Bronchial epithelial cell (primary cell): ENCODE data around the gene ALPL. TPM values are rescaled to one million over a fixed set of nuclear protein-coding genes. Genes with fewer than 3 reads are reported as not detected.
"Not testable (repeated sequence)": the region's sequence is repeated elsewhere in the genome, so short reads cannot be mapped to it uniquely, and the experiment has no call there.

Experiments
- DNase-seq: peaks from one replicate; pipeline ENCODE4 v3.0.0-alpha.2; 2010; ENCODE audit warnings: low read depth
- FAIRE-seq: peaks from 2 replicates; lab custom pipeline; 2011; peaks lifted over from hg19 to GRCh38; lab: Jason Lieb, UNC
- H3K27me3 ChIP-seq: 2 replicates; pipeline ENCODE4 v1.5.1; 2011; ENCODE audit warnings: low read length; ENCODE audit not compliant: control insufficient read depth, insufficient read depth
- H3K36me3 ChIP-seq: 2 replicates; pipeline ENCODE4 v1.5.1; 2011; ENCODE audit warnings: low read length; ENCODE audit not compliant: control insufficient read depth, insufficient read depth
- H3K4me3 ChIP-seq: 2 replicates; pipeline ENCODE4 v1.5.1; 2011; ENCODE audit warnings: mild to moderate bottlenecking, low read depth, low read length, control low read depth
- total RNA-seq: library from RNA; depleted of rRNA; stranded (reverse); fragments of >200 nt; gene quantifications from 2 replicates; pipeline ENCODE4 v1.2.1, GENCODE V29; 2014
- TF ChIP-seq, protein P1 (sequence below): IDR thresholded peaks from 2 replicates; pipeline ENCODE4 v1.5.1; 2011; ENCODE audit warnings: mild to moderate bottlenecking, moderate library complexity, low read length, control low read depth, inconsistent platforms; ENCODE audit not compliant: insufficient read depth, severe bottlenecking

Gene ALPL
- total RNA-seq, 1 donor from 2014 or later: not detected

DNA sequence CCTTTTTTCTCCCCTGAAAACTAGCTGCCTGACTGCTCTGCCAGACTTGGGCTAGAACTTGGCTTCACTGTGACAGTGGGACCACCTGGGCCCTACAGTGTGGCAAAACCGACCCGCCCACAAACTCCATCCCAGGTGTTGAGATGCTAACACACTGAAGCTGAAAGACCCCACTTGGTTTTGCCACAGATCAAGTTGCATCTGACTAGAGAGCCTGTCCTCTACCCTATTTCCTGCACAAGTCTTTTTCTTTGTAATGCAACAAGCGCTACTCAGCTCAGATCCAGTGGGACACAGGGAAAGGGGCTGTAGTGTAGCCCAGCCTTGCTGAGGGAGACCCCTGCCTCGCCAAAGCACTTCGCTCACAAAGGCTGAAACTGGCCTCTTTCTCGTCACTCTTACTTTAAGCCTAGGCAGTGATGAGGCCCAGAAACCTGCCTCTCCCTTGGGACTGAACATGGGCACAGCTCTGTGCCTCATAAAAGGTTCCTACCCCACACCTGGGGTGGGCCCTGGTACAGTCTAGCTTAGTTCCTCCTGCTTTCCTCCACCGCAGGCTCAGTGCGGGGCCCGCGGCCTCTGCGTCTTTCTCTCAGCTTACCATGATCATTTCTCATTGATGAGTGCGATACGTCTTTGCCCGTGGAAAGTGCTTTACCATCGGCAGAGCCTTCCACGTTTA is 9.7 kb downstream of the ALPL start:
- FAIRE-seq (no peak), DNase-seq (no peak)
- Histone ChIP-seq H3K36me3 (no peaks in the 10 kb centered on the region), H3K27me3 (no peaks in the 10 kb centered on the region), H3K4me3 (no peak overlapping the region)
- TF ChIP-seq, protein P1, sequence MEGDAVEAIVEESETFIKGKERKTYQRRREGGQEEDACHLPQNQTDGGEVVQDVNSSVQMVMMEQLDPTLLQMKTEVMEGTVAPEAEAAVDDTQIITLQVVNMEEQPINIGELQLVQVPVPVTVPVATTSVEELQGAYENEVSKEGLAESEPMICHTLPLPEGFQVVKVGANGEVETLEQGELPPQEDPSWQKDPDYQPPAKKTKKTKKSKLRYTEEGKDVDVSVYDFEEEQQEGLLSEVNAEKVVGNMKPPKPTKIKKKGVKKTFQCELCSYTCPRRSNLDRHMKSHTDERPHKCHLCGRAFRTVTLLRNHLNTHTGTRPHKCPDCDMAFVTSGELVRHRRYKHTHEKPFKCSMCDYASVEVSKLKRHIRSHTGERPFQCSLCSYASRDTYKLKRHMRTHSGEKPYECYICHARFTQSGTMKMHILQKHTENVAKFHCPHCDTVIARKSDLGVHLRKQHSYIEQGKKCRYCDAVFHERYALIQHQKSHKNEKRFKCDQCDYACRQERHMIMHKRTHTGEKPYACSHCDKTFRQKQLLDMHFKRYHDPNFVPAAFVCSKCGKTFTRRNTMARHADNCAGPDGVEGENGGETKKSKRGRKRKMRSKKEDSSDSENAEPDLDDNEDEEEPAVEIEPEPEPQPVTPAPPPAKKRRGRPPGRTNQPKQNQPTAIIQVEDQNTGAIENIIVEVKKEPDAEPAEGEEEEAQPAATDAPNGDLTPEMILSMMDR: no peak

DNA sequence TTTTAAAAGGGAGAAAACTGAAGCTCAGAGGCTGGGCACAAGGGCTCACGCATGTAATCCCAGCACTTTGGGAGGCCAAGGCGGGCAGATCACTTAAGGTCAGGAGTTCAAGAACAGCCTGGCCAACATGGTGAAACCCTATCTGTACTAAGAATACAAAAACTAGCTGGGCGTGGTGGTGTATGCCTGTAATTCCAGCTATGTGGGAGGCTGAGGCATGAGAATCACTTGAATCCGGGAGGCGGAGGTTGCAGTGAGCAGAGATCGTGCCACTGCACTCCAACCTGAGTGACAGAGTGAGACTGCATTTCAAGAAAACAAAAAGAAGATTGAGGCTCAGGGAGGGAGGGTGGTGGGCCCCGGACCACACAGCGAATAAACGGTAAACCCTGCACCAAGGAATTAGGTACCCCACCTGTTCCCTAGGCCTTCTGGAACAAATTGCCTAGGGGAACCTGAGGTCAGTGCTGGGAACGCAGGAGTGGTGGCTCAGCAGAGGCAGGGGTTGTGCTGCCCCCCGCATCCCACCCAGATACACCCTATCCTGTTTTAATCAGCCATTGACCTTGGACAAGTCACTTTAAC is 10.4 kb downstream of the ALPL start:
- not testable (repeated sequence) for H3K4me3 ChIP-seq, H3K36me3 ChIP-seq, FAIRE-seq, DNase-seq, H3K27me3 ChIP-seq

DNA sequence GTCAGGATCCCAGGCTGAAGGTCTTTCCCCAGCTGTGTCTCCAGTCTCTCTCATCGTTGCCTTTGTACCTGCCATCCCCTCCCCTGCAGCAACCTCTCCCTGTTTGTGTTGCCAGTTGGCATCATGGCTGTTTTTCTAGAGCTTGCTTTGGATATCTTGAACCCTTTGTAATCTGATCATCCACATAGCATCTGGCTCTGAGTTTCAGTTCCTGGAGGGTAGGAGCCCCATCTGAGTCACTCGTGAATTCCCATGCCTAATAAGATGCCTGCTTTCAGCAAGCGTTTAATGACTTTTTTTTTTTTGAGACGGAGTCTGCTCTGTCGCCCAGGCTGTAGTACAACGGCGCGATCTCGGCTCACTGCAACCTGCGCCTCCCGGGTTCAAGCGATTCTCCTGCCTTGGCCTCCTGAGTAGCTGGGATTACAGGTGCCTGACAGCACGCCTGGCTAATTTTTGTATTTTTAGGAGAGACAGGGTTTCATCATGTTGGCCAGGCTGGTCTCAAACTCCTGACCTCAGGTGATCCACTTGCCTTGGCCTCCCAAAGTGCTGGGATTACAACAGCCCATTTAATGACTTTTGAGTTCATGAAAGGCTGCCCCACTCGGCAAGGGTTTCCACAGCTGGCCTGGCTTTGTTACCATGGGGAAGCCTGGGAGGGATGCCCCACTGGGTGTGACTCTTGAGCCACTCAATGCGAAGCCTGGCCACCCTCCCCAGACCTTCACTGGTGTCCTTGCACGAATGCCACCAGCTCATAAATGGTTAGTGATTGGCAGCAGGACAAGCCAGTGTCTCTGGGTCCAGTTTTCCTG is 11.9 kb downstream of the ALPL start:
- no peak for FAIRE-seq
- H3K4me3 ChIP-seq: no peak overlapping the region
- no peaks in the 10 kb centered on the region for H3K27me3 ChIP-seq
- H3K36me3 ChIP-seq: no peaks in the 10 kb centered on the region
- TF ChIP-seq, protein P1: no peak
- DNase-seq: peak; percentile 47

DNA sequence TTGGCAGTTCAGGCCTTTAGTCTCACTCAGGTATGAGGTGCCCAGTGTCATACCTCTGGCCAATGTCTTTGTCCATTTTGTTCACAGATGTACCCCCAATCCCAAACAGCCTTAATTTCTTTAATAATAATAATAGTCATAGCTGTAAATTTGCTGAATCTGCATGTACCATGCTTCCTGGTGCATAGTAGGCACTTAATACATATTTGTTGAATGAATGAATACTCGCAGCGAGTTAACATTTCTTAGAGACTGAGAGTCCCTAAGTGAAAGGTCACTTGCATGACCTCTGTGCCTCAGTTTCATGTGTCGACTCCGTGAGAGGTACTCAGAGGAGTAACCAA is 12.5 kb downstream of the ALPL start:
- DNase-seq: no peak
- Histone ChIP-seq H3K36me3 (no peaks in the 10 kb centered on the region), H3K27me3 (no peaks in the 10 kb centered on the region), H3K4me3 (no peak overlapping the region)
- no peak for FAIRE-seq
- TF ChIP-seq, protein P1: no peak

DNA sequence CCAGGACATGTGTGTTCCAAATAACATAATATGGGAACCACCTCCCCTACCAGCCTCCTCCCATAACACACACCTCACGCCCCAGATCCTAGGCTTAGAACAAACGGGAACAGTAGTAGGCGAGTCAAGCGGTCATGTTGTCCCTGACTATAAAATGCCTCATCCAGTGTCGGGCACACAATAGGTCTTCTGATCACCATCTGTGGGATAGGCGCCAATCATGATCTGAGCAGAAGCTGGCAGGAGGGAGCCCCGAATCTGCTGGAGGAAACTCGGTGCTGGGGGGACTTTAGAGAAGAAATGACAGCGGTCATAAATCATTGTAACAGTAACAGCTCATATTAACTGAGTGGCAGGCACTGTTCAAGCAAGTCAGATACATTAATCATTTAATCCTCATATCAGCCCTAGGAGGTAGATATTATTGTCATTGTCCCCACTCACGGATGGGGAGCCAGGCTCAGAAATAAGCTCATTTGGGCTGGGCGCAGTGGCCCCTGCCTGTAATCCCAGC is 13.4 kb downstream of the ALPL start:
- no peaks in the 10 kb centered on the region for H3K27me3 ChIP-seq
- H3K4me3 ChIP-seq: no peak overlapping the region
- FAIRE-seq: no peak
- no peaks in the 10 kb centered on the region for H3K36me3 ChIP-seq
- no peak for DNase-seq
- TF ChIP-seq, protein P1: no peak

DNA sequence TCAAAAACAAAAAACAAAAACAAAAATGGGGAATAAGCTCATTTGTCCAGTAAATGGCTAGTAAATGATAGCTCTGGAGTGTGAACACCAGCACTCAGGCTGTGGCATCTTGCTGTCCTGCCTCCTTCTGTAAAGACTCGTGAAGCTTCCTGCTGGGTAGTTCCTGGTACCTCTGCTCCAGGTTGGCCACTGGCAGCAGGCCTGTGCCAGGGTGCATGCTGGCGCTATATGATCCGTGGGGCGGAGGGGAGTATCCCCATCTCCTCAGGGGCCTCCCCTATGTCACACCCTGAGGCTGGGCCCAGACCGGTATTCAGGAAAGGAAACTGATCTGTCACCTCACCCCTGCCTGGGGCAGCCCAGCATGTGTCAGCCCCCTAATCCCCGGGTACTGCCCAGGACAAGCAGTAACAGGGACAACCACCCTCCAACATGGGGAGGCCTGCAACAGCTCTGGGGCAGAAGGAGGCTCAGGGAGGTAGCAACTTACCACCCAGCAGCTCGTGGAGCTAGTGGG is 14.1 kb downstream of the ALPL start:
- TF ChIP-seq, protein P1: no peak
- FAIRE-seq: no peak

More for the DNA sequence above, 14.1 kb downstream of the ALPL start:
- peak; percentile 37 for DNase-seq
- H3K27me3 ChIP-seq: no peaks in the 10 kb centered on the region
- no peaks in the 10 kb centered on the region for H3K36me3 ChIP-seq
- H3K4me3 ChIP-seq: no peak overlapping the region
